ENCODE data around the gene IGSF21. TPM values are rescaled to one million over a fixed set of nuclear protein-coding genes. Genes with fewer than 3 reads are reported as not detected.

The IGSF21 gene
- total RNA-seq, 1 donor from 2014 or later, result 0.35 TPM

DNA sequence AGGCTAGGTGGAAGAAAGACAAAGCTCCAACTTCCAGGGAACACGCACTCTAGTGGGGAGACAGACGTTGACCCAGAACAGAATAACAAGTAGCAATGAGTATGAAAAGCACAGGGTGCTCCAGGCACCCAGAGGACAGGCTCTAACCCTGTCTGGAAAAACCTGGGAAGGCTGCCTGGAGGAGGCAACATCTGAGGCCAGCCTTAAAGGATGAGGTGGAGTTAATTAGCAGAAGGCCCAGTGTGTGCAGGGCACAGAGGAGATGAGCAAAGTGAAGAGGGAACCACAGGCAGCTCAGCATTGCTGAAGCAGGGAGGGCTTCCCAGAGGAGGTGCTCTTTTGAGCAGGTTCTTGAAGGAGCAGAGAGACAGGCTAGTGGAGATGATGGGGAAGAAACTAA lies 246.4 kb downstream of the IGSF21 start:
- Mint-ChIP-seq H3K9me3 (no peaks in the 10 kb centered on the region), H3K27ac (ENCODE audit: unreplicated experiment) (no peak overlapping the region), H3K4me1 (no peaks in the 10 kb centered on the region), H3K36me3 (ENCODE audit: low read depth) (no peaks in the 10 kb centered on the region), H3K4me3 (no peak overlapping the region), H3K27me3 (ENCODE audit: low read depth) (peaks cover 59% of the 10 kb centered on the region)
- no peak for DNase-seq (ENCODE audit: low read depth, low spot score)
- TF ChIP-seq, protein P1, sequence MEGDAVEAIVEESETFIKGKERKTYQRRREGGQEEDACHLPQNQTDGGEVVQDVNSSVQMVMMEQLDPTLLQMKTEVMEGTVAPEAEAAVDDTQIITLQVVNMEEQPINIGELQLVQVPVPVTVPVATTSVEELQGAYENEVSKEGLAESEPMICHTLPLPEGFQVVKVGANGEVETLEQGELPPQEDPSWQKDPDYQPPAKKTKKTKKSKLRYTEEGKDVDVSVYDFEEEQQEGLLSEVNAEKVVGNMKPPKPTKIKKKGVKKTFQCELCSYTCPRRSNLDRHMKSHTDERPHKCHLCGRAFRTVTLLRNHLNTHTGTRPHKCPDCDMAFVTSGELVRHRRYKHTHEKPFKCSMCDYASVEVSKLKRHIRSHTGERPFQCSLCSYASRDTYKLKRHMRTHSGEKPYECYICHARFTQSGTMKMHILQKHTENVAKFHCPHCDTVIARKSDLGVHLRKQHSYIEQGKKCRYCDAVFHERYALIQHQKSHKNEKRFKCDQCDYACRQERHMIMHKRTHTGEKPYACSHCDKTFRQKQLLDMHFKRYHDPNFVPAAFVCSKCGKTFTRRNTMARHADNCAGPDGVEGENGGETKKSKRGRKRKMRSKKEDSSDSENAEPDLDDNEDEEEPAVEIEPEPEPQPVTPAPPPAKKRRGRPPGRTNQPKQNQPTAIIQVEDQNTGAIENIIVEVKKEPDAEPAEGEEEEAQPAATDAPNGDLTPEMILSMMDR (conservative IDR thresholded peaks at IDR 0.05), result no peak

DNA sequence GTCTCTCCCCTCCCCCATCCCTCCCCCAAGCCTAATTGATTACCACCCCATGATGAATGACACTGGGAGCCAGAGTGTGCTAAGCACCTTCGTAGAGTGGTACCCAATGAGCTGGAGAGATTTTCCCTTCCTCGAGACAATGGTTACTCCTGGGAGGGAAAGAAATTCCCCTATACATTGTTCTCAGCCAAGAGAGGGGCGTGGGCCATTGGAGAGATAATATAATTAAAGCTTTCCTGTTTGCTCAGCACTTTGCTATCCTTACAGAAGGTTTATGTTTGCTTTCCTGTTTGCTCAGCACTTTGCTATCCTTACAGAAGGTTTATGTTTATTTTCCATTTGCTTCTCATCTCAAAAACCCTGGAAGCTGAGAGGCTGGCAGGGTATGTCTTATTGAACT lies 247.0 kb downstream of the IGSF21 start:
- Mint-ChIP-seq H3K4me1 (no peaks in the 10 kb centered on the region), H3K9me3 (no peaks in the 10 kb centered on the region), H3K27me3 (ENCODE audit: low read depth) (peaks cover 64% of the 10 kb centered on the region), H3K4me3 (no peak overlapping the region), H3K27ac (ENCODE audit: unreplicated experiment) (no peak overlapping the region), H3K36me3 (ENCODE audit: low read depth) (no peaks in the 10 kb centered on the region)
- no peak for DNase-seq (ENCODE audit: low read depth, low spot score)
- TF ChIP-seq, protein P1 (conservative IDR thresholded peaks at IDR 0.05), result no peak

DNA sequence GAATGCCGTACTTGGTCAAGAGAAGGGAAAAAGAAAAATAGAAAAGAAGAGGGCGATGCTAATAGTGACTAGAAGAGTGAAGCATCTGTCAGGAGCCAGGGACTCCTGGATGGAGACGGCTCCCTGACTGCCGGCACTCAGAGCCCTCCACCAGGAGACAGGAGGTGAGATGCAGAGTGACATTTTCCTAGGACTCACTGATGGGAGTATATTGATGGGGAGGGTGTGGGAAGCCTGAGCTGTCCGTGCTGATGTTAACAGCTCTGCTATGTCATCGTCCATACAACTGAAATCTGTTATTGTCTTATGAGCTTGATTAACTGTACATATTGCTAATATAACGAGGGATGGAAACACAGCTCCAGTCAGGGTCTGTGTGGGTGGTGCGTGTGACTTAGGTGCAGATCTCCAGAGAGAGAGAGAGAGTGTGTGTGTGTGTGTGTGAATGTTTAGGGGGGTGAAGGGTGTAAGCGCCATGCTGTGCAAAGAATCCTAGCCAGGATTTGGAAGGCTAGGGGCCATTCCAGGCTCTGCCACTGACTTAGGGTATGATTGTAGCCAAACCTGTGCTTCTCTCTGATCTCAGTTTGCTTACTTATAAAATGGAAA lies 250.1 kb downstream of the IGSF21 start:
- H3K4me3 Mint-ChIP-seq, result no peak overlapping the region
- TF ChIP-seq, protein P1 (conservative IDR thresholded peaks at IDR 0.05), result no peak
- peaks cover 77% of the 10 kb centered on the region for H3K27me3 Mint-ChIP-seq (ENCODE audit: low read depth)
- H3K4me1 Mint-ChIP-seq, result no peaks in the 10 kb centered on the region
- DNase-seq (ENCODE audit: low read depth, low spot score), result no peak
- H3K36me3 Mint-ChIP-seq (ENCODE audit: low read depth), result no peaks in the 10 kb centered on the region
- no peak overlapping the region for H3K27ac Mint-ChIP-seq (ENCODE audit: unreplicated experiment)
- no peaks in the 10 kb centered on the region for H3K9me3 Mint-ChIP-seq

DNA sequence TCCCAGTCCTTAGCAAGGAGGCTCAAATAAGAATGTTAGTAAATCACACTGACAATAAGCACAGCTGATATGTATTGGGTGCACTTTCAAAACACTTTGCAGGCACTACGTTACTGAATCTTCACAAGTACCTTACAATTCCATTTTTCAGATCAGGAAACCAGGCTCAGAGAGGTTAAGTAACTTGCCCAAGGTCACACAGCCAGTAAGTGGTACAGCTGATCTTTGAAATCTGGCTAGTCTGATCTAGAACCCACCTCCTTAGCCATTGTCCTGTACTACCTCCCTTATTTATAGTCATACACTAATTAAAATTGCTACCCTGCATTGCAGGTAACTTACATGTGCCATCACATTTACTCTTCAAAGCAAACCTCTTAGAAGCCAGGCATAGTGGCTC lies 251.0 kb downstream of the IGSF21 start:
- Mint-ChIP-seq H3K27ac (ENCODE audit: unreplicated experiment) (peak overlapping the region; percentile 28), H3K36me3 (ENCODE audit: low read depth) (no peaks in the 10 kb centered on the region), H3K4me3 (no peak overlapping the region), H3K4me1 (no peaks in the 10 kb centered on the region), H3K9me3 (no peaks in the 10 kb centered on the region), H3K27me3 (ENCODE audit: low read depth) (peaks cover 74% of the 10 kb centered on the region)
- TF ChIP-seq, protein P1 (conservative IDR thresholded peaks at IDR 0.05), result no peak
- DNase-seq (ENCODE audit: low read depth, low spot score), result no peak

DNA sequence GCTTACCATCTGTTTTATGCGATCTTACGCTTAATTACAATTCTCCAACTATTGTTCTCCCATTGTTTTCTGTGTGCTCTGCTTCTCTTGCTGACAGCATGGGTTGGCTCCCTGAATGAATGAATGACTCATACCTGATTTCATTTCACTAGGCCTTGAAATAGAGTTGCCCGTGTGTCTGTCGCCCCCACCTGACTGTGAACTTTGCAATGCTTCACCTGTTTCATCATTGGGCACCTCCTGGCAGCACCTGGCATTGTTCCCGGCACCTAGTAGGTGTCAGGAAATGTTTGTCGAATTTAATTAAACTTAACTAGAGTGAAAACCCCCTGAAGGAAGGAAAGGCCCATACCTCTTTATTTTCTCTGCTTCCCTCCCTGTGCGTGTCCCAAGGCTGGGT lies 252.7 kb downstream of the IGSF21 start:
- H3K27me3 Mint-ChIP-seq (ENCODE audit: low read depth), result peaks cover 62% of the 10 kb centered on the region
- no peak overlapping the region for H3K4me3 Mint-ChIP-seq
- no peaks in the 10 kb centered on the region for H3K9me3 Mint-ChIP-seq
- no peak overlapping the region for H3K27ac Mint-ChIP-seq (ENCODE audit: unreplicated experiment)
- no peak for DNase-seq (ENCODE audit: low read depth, low spot score)
- no peaks in the 10 kb centered on the region for H3K4me1 Mint-ChIP-seq
- H3K36me3 Mint-ChIP-seq (ENCODE audit: low read depth), result no peaks in the 10 kb centered on the region
- TF ChIP-seq, protein P1 (conservative IDR thresholded peaks at IDR 0.05), result no peak
